NCI-H1092 treated with DMSO at 0.1 percent for 48 hours (cell line): ENCODE measurements around the gene TTLL10.
A peak's percentile ranks its signal among the peaks of the same experiment; 100 is the strongest.

Experiments used
- DNase-seq: peaks from one replicate; lab custom pipeline; 2025; lab: John Stamatoyannopoulos, UW

The TTLL10 gene

GRCh38 chr1:1222575-1223225 lies 49.0 kb downstream of the TTLL10 start:
- DNase-seq, result no peak

DNA sequence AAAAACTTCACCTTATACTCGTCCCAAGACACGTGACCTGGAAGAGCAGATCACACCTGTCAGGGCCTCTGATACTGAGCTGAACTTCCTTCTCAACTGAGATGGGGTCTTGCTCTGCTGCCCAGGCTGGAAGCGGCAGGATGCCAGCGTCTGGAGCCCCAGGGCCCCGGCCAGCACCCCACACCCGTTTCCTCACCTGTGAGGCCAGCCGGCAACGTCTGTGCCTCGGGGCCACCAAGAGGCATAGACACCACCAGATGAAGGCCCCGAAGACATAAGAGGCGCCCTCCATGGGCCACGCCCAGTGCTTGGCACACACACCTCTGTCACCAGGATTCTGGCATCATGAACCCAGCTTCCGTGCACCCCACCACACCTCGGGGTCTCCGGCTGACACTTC lies 49.6 kb downstream of the TTLL10 start:
- no peak for DNase-seq

DNA sequence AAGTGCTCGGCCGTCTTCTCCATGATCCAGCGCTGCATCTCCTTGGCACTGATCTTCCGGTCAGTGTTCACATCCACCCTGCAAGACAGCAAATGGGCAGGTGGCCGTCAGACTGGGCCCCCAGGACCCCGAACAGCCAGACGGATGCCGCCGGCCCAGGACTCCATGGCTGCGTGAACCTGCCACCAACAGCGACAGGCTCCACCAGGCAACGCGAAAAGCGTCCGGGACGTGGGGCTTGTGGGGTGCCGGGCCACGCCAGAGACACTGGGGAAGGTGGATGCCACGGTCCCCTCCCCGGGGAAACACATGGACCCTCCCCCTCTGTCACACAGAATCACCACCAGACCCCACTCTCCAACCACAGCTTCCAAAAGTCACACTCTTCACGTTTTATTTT lies 50.2 kb downstream of the TTLL10 start:
- no peak for DNase-seq

DNA sequence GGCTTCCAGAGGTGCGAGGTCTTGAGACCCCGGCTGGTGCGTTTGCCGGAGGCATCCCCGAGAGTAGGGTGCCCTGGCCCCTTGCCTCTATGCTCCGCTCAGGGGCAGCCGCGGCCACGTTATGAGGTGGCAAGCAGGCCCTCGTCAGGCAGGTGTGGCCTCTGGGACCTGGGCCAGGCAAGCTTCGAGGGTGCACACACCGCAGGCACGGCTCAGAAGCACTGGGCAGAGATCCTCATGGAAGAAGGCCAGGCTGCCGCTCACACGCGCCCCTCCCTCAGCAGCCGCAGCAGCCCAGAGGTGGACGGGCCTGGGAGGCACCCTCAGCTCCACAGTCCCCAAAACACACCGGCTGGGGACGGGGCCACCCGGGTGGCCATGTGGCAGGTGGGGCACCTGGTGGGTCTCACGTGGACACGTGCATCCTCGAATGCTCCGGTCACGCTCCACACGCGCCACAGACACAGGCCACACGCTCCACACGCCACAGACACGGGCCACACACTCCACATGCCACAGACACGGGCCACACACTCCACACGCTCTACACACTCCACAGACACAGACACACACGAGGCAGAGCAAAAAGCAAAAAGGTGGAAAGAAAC lies 51.7 kb downstream of the TTLL10 start:
- DNase-seq, result no peak

DNA sequence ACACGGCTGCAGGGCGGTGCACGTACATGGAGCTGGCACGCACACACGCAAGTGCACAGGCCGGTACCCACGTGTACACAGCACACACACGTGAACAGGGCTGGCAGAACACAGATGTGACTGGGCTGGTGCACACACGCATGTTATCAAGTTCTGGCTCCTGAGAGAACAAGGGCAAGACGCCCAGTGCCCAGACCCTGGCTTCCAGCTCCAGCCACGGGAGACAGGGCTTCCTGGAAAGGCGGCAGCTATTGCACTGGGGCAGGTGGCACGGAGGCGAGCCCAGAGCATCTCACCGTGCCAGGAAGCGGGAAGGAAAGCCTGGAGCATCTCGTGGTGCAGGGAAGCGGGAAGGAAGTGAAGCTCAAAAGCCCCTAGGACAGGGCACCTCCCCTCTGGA lies 52.2 kb downstream of the TTLL10 start:
- no peak for DNase-seq

GRCh38 chr1:1226566-1227362 lies 53.1 kb downstream of the TTLL10 start:
- DNase-seq, result no peak

DNA sequence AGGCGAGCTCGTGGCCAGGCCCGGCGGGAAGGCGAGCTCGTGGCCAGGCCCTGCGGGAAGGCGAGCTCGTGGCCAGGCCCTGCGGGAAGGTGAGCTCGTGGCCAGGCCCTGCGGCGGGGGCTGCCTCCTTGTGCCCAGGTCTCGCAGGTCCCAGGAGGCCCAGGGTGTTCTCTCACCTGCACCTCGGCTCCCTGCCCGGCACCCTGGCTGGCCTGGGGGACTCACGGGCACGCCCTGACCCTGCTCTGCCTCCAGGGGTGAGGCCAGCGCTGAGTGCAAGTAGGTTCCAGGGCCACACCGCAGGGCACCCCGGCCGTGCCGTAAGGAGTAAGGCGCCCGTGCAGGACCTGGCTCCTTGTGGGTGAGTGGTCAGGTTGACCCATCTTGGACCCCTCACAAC lies 53.7 kb downstream of the TTLL10 start:
- no peak for DNase-seq

DNA sequence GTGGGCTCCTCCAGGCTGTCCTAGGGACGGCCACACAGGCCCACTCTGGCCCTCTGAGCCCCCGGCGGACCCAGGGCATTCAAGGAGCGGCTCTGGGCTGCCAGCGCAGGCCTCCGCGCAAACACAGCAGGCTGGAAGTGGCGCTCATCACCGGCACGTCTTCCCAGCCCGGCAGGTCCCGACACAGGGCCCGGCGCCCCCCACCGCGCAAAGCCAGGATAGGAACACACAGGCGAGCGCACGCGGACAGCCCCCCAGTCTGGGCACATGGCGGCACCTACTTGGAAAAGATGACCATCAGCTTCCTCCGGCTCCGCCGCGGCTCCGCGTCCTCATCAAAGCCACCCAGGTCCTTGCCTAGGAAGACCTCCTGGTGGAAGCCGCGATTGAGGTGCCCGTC lies 54.5 kb downstream of the TTLL10 start:
- DNase-seq, result no peak

DNA sequence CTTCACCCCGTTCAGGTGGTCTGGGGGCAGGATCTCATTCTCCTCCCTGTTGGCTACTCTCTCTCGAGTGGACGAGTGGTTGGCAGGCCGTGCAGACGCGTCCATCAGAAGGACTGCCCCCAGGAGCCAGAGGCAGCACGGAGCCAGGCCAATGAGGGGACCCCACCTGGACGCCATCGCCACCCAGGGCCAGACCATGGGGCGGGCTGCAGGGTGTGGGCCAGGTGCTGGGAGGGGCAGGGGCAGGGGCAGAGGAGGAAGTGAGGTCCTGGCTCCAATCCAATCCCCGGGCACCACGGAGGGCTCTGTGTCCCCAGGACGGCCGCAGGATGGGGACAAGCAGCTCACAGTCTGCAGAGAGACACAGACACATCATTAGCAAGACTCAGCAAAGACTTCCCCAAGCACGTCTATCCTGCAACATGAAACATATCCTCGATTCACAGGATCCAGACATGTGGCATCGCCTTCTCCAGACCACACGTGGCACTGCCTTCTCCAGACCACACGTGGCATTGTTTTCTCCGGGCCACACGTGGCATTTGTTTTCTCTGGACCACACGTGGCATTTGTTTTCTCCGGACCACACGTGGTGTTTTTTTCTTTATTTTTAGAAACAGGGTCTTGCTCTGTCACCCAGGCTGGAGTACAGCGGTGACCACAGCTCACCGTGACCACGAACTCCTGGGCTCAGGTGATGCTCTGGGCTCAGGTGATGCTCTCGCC lies 55.1 kb downstream of the TTLL10 start:
- DNase-seq, result no peak

GRCh38 chr1:1229770-1230169 lies 56.1 kb downstream of the TTLL10 start:
- no peak for DNase-seq

GRCh38 chr1:1230656-1231399 lies 57.1 kb downstream of the TTLL10 start:
- no peak for DNase-seq

DNA sequence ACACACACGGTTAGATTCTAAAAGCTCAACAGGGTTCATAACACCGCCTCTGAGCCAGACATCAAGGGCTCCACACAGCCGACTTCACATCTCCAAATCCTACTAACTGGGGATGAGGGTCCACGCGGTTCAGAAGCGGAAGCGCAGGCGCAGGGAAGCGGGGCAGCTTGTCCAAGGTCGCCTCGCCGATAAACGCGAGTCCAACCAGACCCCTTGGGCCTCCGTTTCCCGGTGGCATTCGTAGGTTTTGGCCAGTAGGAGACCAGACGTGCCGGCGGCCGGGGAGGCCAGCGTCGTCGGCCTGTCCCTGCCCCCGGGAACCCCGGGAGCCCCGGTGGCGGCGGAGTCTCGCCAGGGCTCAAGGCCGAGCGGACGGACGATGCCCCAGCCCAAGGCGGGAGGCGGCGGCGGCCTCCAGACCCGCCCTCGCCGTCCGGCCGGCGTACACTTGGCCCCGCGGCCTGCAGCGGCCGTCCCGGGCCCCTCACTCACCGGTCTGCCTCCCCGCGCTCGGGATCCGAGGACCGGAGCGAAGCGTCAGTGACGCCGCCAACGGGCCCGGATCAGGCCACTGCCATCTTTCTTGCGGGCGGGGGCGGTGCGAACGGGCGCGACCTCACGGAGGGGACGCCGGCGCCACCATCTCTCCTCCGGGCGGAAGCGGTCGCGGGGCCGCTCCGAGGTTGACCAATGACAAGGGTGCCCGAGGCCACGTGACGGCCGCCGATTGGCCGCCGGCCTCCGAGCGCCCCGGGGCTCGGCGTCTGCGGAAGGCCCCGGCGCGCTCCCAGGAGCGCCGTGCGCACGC lies 57.9 kb downstream of the TTLL10 start, which contains the start of gene SDF4:
SDF4 (minus strand) TSS at position 602 of the 808 bp plus-strand sequence. CDS start 3,229 bp downstream, outside the sequence.
- DNase-seq, result peak; percentile 89

GRCh38 chr1:1232208-1232795 lies 58.6 kb downstream of the TTLL10 start, which contains the start of gene B3GALT6:
Gene B3GALT6, plus strand, starts transcription at chr1:1232237. Its CDS starts 42 bp downstream, at chr1:1232279.
- no peak for DNase-seq

- DNase-seq, result no peak
These were observed 59.3 kb downstream of the TTLL10 start for GRCh38 chr1:1232796-1233566.

GRCh38 chr1:1233567-1233892 lies 59.9 kb downstream of the TTLL10 start:
- no peak for DNase-seq

GRCh38 chr1:1234180-1234808 lies 60.6 kb downstream of the TTLL10 start:
- DNase-seq, result no peak

GRCh38 chr1:1235016-1235744 lies 61.5 kb downstream of the TTLL10 start:
- no peak for DNase-seq

GRCh38 chr1:1236176-1236763 lies 62.6 kb downstream of the TTLL10 start:
- DNase-seq, result no peak
